Activated T-cell treated with anti-CD3 and anti-CD28 coated beads, Interleukin-2, amount 50 U/mL, for 48 hours (primary cell): ENCODE measurements around the gene MTHFR.

ENCODE experiments used
- DNase-seq, 2 experiments: peaks; one replicate each; pipeline ENCODE4 v3.0.0-alpha.2; 2020

MTHFR gene

DNA sequence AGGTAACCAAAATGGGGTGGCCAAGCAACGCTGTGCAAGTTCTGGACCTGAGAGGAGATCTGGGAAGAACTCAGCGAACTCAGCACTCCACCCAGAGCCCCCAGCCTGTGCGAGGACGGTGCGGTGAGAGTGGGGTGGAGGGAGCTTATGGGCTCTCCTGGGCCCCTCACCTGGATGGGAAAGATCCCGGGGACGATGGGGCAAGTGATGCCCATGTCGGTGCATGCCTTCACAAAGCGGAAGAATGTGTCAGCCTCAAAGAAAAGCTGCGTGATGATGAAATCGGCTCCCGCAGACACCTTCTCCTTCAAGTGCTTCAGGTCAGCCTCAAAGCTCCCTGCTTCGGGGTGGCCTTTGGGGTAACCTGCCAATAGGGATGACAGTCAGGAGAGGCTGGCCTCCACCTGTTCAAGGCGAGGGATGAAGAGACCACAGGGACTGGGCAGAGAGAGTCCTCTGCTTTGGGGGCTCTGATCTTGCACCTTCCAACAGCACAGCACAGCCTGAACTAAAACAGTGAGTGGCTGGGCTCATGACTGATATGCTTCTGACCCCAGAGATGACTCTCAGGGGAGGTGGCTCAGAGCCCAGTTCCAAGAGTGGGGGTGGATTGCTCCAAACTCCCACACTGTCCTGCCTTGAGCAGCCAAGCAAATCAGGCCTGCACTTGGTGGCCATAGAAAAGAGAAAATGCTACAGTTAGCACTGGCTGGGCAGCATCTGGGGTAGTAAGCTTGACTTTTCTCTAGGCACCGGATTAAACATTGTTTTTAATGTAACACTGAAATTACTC, 9.5 kb downstream of the MTHFR start:
- no peak for DNase-seq

DNA sequence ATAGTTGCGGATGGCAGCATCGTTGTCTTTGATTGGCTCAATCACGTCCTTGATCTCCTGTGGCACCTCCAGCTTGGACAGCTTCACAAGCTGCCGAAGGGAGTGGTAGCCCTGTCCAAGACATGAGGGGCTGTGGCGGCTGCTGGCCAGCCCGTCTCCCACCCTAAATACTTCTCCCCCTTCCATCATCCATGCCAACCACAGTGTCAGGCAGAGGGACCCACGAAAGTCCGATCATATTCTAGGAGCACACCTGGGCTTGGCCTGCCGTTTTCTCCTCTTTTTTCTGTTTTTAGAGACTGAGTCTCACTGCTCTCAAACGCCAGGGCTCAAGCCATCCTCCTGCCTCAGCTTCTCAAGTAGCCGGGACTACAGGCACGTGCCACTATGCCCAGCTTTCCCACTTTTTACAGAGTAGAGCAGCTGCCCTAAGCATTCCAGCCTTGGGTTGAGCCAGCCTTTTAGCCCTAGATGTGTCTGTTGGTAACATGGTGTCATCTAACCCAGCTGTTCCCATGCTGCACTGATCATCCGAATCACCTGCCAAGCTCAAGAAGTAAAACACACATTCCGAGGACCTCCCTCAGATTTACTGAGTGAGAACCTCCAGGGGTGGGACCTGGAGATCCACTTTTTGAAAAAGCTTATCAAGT, 10.4 kb downstream of the MTHFR start:
- no peak for DNase-seq

DNA sequence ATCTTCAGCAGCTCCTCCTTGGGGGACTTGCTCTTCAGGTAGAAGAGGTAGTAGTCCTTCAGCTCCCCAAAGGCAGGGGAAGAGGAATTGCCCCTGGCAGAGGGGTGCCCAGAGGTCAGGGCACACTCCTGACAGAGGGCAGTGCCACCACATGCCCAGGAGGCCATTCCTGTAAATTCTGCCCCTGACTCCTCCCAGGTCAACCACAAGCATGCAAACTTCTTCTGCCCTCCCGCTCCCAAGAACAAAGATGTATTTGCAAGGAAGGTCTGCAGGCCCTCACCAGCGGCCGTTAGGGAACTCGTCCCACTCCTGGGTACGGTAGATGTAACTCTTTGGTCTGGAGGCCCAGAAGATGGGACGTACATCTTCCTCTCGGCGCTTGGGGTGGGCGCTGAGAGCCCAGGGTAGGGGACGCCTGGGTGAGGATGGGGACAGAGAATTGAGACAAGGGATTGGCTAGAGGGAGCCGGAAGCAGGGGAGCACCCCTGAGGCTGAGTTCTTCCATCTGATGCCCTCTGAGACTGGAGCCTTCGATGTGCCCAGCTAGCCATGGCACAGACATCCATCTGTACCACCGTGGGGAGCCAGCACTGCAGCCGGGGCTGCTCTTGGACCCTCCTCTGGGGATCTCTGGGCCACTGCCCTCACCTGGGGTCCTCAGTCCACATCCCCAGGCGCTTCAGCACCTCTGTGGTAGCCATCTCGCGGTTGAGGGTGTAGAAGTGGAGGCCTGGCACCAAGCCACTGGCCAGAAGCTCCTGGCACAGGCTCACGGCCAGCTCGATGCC, 11.1 kb downstream of the MTHFR start:
- no peak for DNase-seq

DNA sequence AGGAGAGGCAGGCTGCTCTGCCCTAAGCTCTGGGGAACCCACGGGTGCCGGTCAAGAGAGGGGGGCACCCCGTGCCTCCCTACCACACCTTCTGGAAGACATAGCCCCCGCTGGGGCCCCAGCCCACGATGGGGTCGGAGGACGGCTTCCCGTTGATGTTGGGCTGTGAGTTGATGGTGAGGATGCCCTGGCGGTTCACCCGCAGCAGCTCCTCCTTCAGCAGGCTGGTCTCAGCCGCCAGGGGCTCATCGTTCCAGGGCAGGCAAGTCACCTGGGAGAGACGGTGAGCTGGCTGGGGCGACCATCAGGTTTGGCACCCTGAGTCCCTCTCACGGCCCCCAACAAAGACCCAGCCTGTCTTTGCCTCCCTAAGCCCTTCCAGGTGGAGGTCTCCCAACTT, 11.9 kb downstream of the MTHFR start:
- no peak for DNase-seq

DNA sequence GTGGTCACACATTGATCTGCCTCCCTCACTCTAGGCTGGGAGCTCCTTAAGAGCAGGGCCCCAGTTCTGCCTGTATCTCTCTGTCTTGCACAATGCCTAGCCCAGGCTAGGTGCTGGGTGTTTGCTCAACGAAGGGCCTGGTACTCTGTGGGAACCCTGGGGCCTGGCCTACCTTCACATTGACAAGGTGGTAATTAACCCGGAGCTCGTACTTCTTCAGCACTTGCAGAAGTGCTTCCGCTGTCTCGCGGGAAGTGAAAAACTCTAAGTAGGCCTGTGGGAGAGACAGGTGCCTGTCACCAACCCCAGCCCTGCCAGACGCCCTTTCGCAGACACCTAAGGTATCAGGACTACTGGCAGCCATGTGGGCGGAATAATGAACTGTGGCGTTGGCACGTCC, 13.7 kb downstream of the MTHFR start:
- no peak for DNase-seq

DNA sequence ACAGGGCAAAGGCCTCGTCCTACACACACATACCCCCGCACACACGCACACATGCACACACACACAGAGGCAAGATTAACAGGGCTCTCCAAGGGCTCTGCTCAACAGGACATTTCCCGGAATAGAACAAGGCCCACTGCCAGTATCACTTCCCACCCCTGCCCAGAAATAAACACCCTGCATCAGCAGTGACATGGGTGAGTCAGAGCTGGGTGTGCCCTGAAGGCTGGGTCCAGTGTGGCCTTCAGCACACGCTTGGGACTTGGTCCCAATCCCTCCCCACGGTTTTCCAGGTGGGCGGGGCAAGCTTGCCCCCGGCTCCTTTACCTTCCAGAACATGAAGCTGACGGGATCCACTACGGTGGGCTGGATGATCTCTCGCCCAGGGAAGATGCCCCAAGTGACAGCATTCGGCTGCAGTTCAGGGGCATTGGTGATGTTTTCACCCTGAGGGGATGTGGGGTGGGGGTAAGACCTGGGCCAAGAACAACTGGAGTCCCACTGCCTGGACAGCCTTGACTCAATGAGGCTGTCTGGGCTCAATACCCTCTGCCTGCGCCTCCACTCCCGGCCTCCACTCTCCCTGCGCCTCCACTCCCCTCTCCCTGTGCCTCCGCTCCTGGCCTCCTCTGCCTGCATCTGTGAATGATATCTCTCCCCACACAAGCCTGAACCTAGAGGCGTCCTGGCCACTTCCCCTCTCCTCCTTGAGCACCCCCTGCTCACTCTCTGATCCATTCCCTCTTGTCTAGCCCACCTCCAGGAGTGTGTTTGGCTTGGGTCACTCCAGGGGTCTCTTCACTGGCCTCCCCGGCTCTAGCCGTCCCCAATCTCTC, 14.7 kb downstream of the MTHFR start:
- DNase-seq = no peak

DNA sequence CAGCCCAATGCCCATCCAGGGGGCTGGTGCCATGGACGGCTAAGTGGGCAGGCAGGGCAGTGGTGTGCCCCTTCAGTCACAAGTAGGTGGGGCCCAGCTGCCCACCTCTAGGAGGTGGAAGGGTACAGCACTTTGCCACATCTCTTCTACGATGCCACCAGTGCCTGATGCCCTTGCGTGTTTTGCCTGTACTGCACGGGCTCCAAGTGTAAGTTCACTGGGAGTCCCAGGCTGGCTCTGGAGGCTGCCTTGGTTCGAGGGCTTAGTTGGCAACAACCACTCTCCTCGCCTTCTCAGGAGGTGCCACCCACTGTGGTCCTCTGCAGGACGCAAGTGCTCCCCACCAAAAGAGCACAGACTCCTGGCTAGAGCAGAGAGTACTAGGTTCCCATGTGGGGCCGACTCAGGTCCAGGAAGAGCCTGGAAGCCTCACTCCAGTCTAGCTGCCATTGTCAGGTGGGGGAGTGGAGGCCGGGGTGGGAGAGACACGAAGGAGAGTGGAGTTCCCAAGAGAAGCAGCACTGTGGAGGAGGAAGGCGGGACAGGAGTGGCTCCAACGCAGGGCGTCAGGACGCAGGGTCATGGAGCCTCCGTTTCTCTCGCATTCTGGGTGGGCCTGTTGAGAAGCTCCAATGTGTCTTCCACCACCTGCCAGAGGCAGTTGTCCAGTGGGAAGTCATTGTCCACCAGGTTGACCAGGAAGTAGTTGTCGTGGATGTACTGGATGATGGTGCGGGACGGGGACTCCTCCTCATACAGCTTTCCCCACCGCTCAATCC, 15.5 kb downstream of the MTHFR start:
- no peak for DNase-seq

DNA sequence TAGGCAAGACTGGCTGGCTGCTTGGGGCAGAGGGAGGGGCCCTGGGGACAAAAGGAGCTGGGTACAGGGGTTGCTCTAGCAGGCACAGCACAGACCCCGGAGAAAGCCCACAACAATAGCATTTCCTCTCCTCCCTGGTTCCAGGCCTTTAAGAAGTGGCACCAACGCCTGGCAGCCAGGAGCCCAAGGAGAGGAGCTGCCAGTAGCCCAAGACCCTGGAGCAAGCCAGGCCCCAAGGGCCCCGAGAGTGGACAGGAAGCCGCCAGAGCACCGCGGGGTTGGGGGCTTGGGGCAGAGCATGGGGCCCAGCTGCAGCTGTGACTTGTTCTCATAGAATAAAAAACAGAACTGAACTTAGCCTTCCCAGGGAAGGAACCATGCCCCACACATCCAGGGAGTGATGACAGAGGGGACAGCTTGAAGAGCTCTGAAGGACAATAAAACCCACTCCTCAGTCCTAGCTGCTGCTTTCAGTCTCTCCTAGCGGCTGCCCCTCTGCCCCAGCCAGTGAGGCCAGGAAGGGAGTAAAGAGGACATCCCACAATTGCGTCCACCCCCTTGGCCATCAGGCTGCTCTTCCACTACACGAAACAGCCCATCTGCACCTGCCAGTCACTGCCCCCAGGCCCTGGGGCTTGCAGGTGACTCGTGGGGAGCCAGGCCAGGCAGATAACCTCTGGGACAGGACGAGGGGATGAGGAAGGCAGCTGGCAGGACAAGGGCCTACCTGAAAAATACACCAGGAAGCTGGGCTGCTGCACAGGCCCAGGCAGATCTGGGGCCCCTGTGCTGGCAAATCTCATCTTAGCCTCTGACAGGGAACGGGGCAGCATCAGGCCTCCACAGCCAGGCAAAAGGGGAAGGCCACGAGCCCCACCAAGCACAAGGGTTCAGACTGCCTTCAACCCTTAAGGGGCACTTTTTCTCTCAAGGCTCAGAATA, 16.4 kb downstream of the MTHFR start:
- no peak for DNase-seq

DNA sequence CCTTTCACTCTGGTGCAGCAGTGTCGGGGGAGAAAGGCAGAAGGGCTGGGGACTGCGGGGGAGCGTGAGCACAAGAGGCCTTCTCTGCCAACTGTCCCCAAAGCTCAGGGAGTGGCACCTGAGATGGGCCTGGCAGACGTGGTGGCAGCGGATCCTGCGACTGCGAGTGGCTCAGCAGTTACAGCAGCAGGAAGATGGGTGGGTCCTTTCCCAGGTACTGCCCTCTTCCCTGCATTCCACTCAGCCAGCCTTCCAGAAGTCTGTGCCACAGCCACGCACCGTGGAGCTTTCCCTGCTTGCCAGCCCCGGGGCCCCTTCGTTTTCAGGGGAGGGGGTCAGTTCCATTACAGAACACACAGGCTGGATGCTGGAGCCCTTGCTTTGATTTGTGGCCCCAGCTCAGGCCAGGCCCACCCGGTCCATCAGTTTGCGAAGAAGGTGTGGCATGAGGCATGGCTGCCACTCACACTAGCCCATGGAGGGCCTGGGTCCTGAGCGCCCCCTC, 17.2 kb downstream of the MTHFR start:
- DNase-seq = no peak

DNA sequence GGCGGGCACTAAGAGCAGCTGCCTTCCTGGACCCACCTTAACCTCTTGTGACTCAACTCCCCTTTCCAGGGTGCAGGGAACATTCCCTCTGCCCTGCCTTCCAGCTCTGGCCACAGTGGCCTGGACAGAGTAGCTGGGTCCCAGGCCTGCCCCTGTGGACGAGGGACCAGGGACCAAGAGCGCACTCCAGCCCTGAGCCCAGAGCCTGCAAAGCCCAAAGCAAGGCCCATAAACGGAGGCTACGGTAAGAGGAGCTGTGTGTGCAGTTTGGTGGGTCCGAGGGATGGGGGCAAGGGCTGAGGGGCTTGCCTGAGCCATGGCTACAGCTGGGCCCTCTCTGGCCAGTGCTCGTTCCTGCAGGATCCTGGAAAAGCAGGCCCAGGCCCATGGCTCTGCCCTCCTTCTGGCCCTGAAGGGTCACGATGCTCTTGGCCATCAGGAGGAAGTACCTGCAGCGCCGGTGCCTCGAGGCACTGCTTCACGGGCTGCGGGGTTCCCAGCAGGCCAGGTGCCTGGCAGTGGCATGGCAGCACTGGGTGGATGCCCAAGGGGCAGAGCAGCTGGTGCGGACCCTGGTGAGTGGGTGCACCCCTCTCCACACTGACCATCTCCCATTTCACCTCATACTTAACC, 17.8 kb downstream of the MTHFR start:
- DNase-seq = no peak

DNA sequence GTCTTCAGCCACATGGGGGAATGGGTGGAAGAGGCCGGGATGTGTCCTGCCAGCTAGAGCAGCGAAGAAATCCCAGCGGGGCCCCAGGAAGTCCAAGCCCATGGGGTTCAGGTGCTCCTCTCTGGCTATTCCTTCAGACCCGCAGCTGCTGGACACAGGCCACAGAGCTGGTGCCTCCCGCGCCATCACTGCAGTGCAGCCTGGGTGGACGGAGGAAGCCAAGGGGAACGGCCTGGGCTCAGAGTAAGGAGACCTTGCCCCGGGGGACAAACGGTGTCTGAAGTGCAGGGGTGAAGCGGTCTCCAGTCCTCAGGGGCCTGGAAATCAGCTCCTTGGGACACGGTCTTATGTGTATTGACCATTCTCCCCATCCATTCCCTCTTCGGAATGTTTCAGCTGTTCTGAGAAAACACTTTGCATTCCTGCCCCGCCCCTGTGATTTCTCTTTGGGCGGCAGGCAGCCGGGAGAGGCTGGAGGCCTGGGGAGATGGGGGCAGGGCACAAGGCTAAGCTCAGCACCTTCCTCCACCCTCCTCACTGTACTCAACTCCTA, 18.4 kb downstream of the MTHFR start:
- DNase-seq = no peak

DNA sequence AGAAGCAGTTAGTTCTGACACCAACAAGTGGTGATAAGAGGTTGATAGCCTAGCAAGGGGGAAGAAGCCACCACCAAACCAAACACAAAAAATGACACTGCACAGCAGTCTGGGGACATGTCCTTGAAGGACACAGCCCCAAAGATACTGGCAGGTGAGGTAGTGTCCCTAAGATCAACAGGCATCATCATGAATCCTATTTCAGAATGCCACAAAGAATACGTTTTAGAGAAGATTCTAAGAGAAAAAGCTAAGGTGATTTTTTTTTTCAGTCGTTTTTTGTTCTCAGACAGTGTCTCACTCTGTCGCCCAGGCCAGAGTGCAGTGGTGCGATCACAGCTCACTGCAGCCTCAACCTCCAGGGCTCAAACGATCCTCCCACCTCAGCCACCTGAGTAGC, 19.6 kb downstream of the MTHFR start:
- no peak for DNase-seq

DNA sequence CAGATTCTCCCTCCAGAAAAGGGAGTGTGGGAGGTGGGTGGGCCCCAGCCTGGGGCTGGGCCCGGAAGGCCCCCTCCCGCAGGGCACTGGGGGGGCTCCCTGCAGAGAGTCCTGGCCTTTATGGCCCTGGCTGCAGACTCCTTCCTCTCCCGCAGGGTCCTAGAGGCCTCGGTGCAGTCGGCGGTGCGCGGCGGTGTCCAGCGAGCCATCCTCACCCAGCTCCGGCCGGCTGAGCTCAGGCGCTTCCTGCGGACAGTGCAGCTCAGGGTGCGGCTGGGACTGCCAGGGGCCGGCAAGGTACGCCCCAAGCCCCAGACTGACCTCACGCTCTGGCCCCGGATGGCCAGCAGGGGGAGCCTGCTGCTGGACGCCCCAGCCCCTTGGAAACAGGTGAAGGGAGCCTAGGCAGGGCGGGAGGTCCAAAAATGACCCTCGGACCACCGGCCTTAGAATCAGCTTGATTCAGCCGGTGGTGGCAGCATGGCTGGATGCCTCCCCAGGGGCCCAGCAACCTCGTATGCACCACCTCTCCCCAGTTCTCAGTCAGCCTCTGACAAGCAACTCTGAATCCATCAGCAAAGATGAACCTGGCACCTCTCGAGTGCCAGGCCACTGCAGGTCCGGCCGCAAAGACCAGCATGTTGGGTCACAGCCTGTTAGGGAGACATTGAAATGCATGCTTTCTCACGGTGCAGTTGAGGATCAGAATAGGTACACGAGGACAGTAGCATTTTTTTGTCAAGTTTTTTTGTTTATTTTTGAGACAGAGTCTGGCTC, 20.6 kb downstream of the MTHFR start:
- DNase-seq = peak; percentile 63 to 68

DNA sequence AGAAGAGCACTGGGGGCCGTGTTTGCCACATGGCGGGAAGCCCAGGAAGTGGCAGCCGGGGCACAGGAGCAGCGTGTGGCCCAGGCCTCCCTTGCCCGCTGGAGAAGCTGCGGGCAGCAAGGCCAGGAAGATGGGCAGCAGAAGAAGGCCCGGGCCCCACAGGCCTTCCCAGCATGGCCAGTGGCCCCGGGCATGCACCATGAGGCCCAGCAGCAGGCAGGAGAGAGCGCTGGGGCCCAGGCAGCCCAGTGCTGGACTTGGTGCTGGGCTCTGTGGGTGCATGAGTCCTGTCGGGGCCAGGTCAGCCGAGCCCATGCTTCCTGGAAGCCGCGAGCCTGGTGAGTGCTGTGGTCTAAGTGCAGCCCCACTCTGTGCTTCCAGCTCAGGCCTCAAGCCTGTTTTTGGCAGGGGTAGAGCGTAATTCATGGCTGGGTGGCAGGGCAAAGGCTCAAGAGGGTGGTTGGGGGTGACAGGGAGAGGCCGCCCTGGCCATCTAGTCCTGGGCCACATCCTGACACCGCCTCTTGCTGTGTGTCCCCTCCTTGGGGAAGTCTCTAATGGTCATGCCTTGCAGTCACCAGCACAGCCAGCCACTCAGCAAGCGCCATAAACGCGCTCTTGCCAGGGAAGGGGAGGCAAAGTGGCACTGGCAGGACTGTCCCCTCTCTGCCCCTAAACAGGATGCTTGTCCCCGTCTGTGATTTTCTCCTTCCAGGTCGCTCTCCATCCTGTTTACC, 21.3 kb downstream of the MTHFR start:
- no peak for DNase-seq

DNA sequence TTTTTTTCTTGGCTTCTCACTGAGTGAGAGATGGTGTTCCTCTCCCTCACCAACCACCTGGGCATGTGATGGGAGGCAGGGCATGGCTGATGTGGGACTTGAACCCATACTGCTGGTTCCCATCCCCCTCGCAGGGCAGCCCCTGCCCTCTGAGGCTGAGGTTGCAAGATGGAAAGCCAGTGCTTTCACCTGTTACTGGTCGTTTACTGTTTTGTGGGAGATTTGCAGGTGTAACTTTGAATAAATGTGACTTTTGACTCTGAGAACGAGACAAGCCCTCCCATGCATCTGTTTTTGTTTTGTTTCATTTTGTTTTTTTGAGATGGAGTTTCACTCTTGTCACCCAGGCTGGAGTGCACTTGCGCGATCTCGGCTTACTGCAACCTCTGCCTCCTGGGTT, 22.2 kb downstream of the MTHFR start:
- no peak for DNase-seq

DNA sequence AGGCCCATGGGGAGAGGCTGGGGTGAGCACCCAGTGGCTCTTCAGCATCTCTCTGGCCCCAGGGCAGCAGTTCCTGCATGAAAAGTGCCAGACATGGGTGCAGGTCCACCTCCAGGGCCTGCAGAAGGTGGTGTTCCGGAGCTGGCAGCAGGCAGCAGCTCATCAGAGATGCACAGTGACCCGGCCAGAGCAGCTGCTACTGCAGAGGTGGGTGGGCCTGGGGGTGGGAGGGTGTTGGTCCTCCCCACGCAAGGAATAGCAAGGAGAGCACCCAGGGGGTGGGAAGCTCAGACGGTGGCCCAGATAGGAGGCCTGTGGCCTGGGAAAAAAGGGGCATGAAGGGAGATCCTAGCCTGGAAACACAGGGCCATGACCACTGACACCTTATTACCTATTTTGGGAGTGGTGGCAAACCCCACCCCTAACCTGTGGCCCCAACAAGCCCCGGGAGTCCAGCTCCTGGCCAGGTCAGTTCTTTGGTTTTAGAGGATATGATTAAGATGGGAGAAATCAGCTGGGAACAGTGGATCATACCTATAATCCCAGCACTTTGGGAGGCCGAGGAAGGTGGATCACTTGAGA, 23.5 kb downstream of the MTHFR start:
- DNase-seq = no peak

DNA sequence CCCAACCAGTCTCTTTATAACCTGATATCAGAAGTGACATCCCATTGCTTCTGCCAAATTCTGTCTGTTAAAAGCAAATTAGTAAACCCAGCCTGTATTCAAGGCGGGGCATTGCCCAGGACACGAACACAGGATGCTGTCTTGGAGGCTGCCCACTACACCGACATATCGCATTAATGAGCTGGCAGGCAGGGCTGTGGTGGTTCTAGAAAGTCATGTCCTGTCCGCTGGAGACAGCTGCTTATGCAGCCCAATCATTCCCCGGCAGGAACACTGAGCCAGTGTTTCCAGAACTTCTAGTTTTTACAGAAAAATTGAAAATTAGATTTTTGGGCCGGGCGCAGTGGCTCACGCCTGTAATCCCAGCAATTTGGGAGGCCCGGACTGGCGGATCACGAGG, 24.5 kb downstream of the MTHFR start:
- DNase-seq = no peak
